ENCODE data around the gene SND1.

- no peak for TF ChIP-seq CTCF (IDR thresholded peaks at IDR 0.05)
- no peak for TF ChIP-seq EZH2 (IDR thresholded peaks at IDR 0.05; ENCODE audit: borderline replicate concordance, insufficient read depth, low read depth, low read length, poor library complexity, severe bottlenecking)
Measured at GRCh38 chr7:128027485-128027980, 375.5 kb downstream of the SND1 start.

Data from B cell (primary cell).